A549 (cell line): ENCODE measurements around the gene FAM53B.

ENCODE experiments used
- CTCF ChIP-seq: fragments of >200 bp; sonication (Bioruptor Twin); formaldehyde crosslinking; IDR thresholded peaks from 3 replicates; pipeline ENCODE4 v1.5.1; 2016
- EHMT2 ChIP-seq: fragments of 200-600 bp; sonication (generic); IDR thresholded peaks from 2 replicates; pipeline ENCODE4 v1.6.1; 2016; ENCODE audit warnings: antibody characterized with exemption, low read depth, mild to moderate bottlenecking, moderate library complexity
- HDAC2 ChIP-seq: fragments of 200-600 bp; sonication (generic); IDR thresholded peaks from 2 replicates; pipeline ENCODE4 v1.6.1; 2016
- KDM1A ChIP-seq: fragments of 200-600 bp; sonication (generic); IDR thresholded peaks from 2 replicates; pipeline ENCODE4 v1.6.1; 2016; ENCODE audit warnings: low read depth, mild to moderate bottlenecking
- RFX5 ChIP-seq: fragments of 450-650 bp; IDR thresholded peaks from 2 replicates; pipeline ENCODE4 v1.7.1; 2014; ENCODE audit warnings: antibody characterized with exemption, mild to moderate bottlenecking, moderate library complexity
- RNF2 ChIP-seq: fragments of 200-600 bp; sonication (generic); IDR thresholded peaks from 2 replicates; pipeline ENCODE4 v1.6.1; 2016; ENCODE audit warnings: low read depth, mild to moderate bottlenecking, antibody characterized with exemption, moderate library complexity, borderline replicate concordance
- ZFP36 ChIP-seq: fragments of 450-650 bp; IDR thresholded peaks from 2 replicates; pipeline ENCODE4 v1.6.1; 2014; ENCODE audit warnings: borderline replicate concordance; ENCODE audit not compliant: partially characterized antibody

GRCh38 chr10:124598773-124599587 lies 145.2 kb downstream of the FAM53B start:
- TF ChIP-seq RNF2 (no peak), CTCF (no peak), HDAC2 (no peak), EHMT2 (no peak), ZFP36 (no peak), KDM1A (no peak), RFX5 (no peak)
